HepG2 (cell line): Measurements from ENCODE around the gene TMED3. TPM values are rescaled to one million over a fixed set of nuclear protein-coding genes. Genes with fewer than 3 reads are reported as not detected.

Experiments
- CREM ChIP-seq, 2 experiments: sonication (generic) in 1 of 2; formaldehyde crosslinking in 1 of 2; IDR thresholded peaks; 2 replicates each; pipeline versions ENCODE4 v1.4.0 to v1.6.1; 2016 to 2020; ENCODE audit warnings: antibody characterized with exemption in 1 of 2, mild to moderate bottlenecking in 1 of 2, missing genetic modification reagents in 1 of 2
- IKZF5 ChIP-seq: IDR thresholded peaks from 2 replicates; pipeline ENCODE4 v1.6.1; 2018; ENCODE audit warnings: missing genetic modification reagents, mild to moderate bottlenecking, missing compliant biosample characterization
- KDM1A ChIP-seq: IDR thresholded peaks from 2 replicates; pipeline ENCODE4 v1.6.1; 2016; ENCODE audit warnings: missing compliant biosample characterization
- MAFG ChIP-seq: sonication (generic); formaldehyde crosslinking; IDR thresholded peaks from 2 replicates; pipeline ENCODE4 v1.5.1; 2020; ENCODE audit warnings: mild to moderate bottlenecking, missing genetic modification reagents
- MYNN ChIP-seq: sonication (generic); formaldehyde crosslinking; IDR thresholded peaks from 2 replicates; pipeline ENCODE4 v1.4.0; 2020; ENCODE audit warnings: mild to moderate bottlenecking, low read depth, missing genetic modification reagents
- NFATC3 ChIP-seq: sonication (generic); formaldehyde crosslinking; IDR thresholded peaks from 2 replicates; pipeline ENCODE4 v1.5.1; 2020; ENCODE audit warnings: mild to moderate bottlenecking, missing genetic modification reagents
- SSRP1 ChIP-seq: IDR thresholded peaks from 2 replicates; pipeline ENCODE4 v1.6.1; 2016; ENCODE audit warnings: control low read depth
- U2AF2 ChIP-seq: fragments of 200-400 bp; formaldehyde crosslinking; IDR thresholded peaks from 2 replicates; pipeline ENCODE4 v1.6.1; 2017; ENCODE audit warnings: low read depth, mild to moderate bottlenecking, low read length
- ZNF138 ChIP-seq: sonication (generic); formaldehyde crosslinking; IDR thresholded peaks from 2 replicates; pipeline ENCODE4 v1.5.0; 2020; ENCODE audit warnings: mild to moderate bottlenecking, low read depth, missing genetic modification reagents
- ZNF513 ChIP-seq: sonication (generic); formaldehyde crosslinking; conservative IDR thresholded peaks from 2 replicates; pipeline ENCODE4 v1.5.0; 2020; ENCODE audit warnings: missing genetic modification reagents
- ZNF646 ChIP-seq: sonication (generic); formaldehyde crosslinking; IDR thresholded peaks from 2 replicates; pipeline ENCODE4 v1.9.0; 2021; ENCODE audit warnings: mild to moderate bottlenecking, missing genetic modification reagents
- ZNF780A ChIP-seq: sonication (generic); formaldehyde crosslinking; IDR thresholded peaks from 2 replicates; pipeline ENCODE4 v1.8.0; 2022; ENCODE audit warnings: mild to moderate bottlenecking, missing genetic modification reagents, moderate library complexity
- polyA plus RNA-seq, 8 experiments: library from polyadenylated mRNA; depleted of rRNA in 3 of 8; stranded (reverse) in 7 of 8; unstranded in 1 of 8; fragments of >200 nt; fragmentation: Illumina TruSeq in 4 of 8; extraction: Trizol in 4 of 8; gene quantifications; 2 replicates each; pipeline versions ENCODE4 v1.2.1 to v1.2.3, GENCODE V29; 2011 to 2016; ENCODE audit warnings: low read depth in 4 of 8, missing spikeins in 1 of 8, mixed read lengths in 1 of 8; ENCODE audit not compliant: insufficient read depth in 1 of 8
- total RNA-seq, 5 experiments: library from RNA; depleted of rRNA; stranded (reverse); fragments of >200 nt; fragmentation: Illumina TruSeq; extraction: Trizol; gene quantifications; 2 replicates each; pipeline ENCODE4 v1.2.3, GENCODE V29; 2016; ENCODE audit warnings: low read depth in 1 of 5
- TF ChIP-seq, protein P1 (sequence below): sonication (generic); formaldehyde crosslinking; IDR thresholded peaks from 2 replicates; pipeline ENCODE4 v1.5.1; 2020; ENCODE audit warnings: missing genetic modification reagents, mild to moderate bottlenecking, borderline replicate concordance
- TF ChIP-seq, protein P2 (sequence below): sonication (generic); formaldehyde crosslinking; IDR thresholded peaks from 2 replicates; pipeline ENCODE4 v1.5.0; 2020; ENCODE audit warnings: missing genetic modification reagents
- TF ChIP-seq, protein P3 (sequence below): sonication (generic); formaldehyde crosslinking; IDR thresholded peaks from 2 replicates; pipeline ENCODE4 v1.4.0; 2020; ENCODE audit warnings: missing genetic modification reagents, borderline replicate concordance

The TMED3 gene
- total and polyA plus RNA-seq, 2 of the 13 experiments (the other 11 are each of a cell fraction or from before 2014, with no cell fraction given), result 125 to 155 TPM

DNA sequence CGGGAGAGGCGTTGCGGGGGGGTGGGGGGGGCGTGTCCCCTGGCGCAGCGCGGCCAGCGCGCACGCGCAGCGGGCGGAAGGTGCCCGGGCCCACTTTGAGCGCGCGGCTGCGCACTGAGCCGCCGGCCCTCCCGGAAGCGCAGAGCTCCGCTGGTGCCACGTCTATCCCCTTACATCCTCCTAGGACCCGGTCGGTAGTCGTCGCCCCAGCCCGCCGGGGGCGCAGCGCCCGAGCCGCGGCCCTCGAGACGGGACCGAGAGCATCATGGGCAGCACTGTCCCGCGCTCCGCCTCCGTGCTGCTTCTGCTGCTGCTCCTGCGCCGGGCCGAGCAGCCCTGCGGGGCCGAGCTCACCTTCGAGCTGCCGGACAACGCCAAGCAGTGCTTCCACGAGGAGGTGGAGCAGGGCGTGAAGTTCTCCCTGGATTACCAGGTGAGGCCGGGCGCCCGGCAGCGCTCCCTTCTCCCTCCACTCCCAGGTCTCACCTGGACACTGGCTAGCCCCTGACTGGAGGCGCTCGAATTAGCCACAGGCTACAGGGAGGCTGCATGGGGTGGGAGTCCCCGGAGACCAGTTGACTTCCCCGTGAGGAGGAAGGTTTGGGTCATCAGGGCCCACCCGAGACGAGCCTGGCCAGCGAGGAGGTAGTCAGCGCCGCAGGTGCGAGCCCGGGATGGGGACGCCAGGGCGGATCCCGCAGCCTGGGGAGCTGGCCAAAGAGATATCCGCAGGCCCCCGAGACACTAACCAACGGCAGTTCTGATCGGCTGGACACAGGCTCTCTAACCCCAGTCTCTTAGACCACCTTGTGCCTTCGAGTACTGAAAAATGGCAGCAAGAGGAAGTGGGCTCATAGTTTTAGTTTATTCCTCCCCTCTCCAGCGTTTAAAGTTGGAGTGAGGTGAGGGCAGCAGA, at the start of gene TMED3 (continued):
- TF ChIP-seq NFATC3 (CRISPR knock-in tag) (no peak), KDM1A (CRISPR knock-in tag) (no peak), ZNF646 (CRISPR knock-in tag) (no peak), SSRP1 (CRISPR knock-in tag) (no peak), CREM (IDR thresholded peaks at IDR 0.05) (no peak), CREM (CRISPR knock-in tag; IDR thresholded peaks at IDR 0.05) (no peak), ZNF780A (CRISPR knock-in tag) (no peak; the same call in 1 of the 2 replicates), MYNN (CRISPR knock-in tag) (no peak), ZNF138 (CRISPR knock-in tag) (peak; percentile 75; the same call in 1 of the 2 replicates), IKZF5 (CRISPR knock-in tag) (peak; percentile 83), MAFG (CRISPR knock-in tag) (no peak), ZNF513 (no peak), U2AF2 (no peak)
- TF ChIP-seq, protein P1, sequence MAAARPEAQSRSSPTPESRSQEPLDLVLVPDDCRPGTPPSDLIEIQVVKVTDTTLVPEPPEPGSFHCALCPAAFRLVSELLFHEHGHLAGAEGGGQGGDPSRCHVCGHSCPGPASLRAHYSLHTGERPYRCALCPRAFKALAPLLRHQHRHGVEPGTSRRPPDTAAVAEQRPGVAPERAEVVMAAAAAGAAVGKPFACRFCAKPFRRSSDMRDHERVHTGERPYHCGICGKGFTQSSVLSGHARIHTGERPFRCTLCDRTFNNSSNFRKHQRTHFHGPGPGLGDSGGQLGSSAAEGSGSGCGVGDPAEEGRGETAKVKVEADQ (CRISPR knock-in tag), result peak; percentile 88; the same call in 1 of the 2 replicates
- TF ChIP-seq, protein P2, sequence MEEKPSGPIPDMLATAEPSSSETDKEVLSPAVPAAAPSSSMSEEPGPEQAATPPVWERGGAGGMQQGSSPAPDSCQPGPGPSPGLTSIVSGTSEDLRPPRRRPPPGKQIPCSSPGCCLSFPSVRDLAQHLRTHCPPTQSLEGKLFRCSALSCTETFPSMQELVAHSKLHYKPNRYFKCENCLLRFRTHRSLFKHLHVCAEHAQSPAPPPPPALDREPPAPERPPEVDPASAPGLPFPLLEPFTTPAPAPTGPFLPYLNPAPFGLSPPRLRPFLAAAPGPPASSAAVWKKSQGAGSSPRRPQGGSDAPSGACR, result 0 out of 2 replicates have a peak, but pooled peaks have one; percentile 80
- TF ChIP-seq, protein P3, sequence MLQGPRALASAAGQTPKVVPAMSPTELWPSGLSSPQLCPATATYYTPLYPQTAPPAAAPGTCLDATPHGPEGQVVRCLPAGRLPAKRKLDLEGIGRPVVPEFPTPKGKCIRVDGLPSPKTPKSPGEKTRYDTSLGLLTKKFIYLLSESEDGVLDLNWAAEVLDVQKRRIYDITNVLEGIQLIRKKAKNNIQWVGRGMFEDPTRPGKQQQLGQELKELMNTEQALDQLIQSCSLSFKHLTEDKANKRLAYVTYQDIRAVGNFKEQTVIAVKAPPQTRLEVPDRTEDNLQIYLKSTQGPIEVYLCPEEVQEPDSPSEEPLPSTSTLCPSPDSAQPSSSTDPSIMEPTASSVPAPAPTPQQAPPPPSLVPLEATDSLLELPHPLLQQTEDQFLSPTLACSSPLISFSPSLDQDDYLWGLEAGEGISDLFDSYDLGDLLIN (CRISPR knock-in tag), result no peak
